Fibroblast of lung (primary cell): Measurements from ENCODE around the gene VTI1A. TPM values are rescaled to one million over a fixed set of nuclear protein-coding genes. Genes with fewer than 3 reads are reported as not detected.

Experiments
- DNase-seq, 2 donors: peaks; one replicate each; pipeline versions ENCODE4 v3.0.0 to v3.0.0-alpha.2; 2010; ENCODE audit warnings: low read depth in 2 of 2
- H2AFZ ChIP-seq: 2 replicates; pipeline ENCODE4 v1.5.1; 2012; ENCODE audit warnings: low read length, control low read depth, inconsistent platforms
- H3K27ac ChIP-seq: 2 replicates; pipeline ENCODE4 v1.5.1; 2011; ENCODE audit warnings: low read length, control low read depth; ENCODE audit not compliant: insufficient read depth
- H3K27me3 ChIP-seq: 2 replicates; pipeline ENCODE4 v1.5.1; 2011; ENCODE audit warnings: mild to moderate bottlenecking, low read length; ENCODE audit not compliant: control insufficient read depth, insufficient read depth
- H3K36me3 ChIP-seq: 2 replicates; pipeline ENCODE4 v1.5.1; 2011; ENCODE audit warnings: low read length; ENCODE audit not compliant: control insufficient read depth, insufficient read depth
- H3K4me1 ChIP-seq: 2 replicates; pipeline ENCODE4 v1.5.1; 2011; ENCODE audit warnings: low read length; ENCODE audit not compliant: control insufficient read depth, insufficient read depth; ENCODE audit errors: extremely low read depth
- H3K4me2 ChIP-seq: 2 replicates; pipeline ENCODE4 v1.5.1; 2011; ENCODE audit warnings: low read length, control low read depth; ENCODE audit not compliant: insufficient read depth; ENCODE audit errors: extremely low read depth
- H3K4me3 ChIP-seq, 4 experiments: fragments of 200-600 bp in 1 of 4; sonication (generic) in 1 of 4; replicated peaks in 1 of 4; 2 replicates each; pipeline ENCODE4 v1.5.1; 2011 to 2016; ENCODE audit warnings: low read length in 4 of 4, low read depth in 3 of 4, mild to moderate bottlenecking in 3 of 4, control low read depth in 2 of 4, inconsistent platforms in 1 of 4, mixed read lengths in 1 of 4; ENCODE audit not compliant: insufficient read depth in 1 of 4; ENCODE audit errors: control extremely low read depth in 1 of 4
- H3K79me2 ChIP-seq: 2 replicates; pipeline ENCODE4 v1.5.1; 2012; ENCODE audit warnings: mild to moderate bottlenecking, low read length, inconsistent platforms; ENCODE audit not compliant: control insufficient read depth, insufficient read depth
- H3K9ac ChIP-seq: 2 replicates; pipeline ENCODE4 v1.5.1; 2011; ENCODE audit warnings: mild to moderate bottlenecking, low read length, control low read depth; ENCODE audit not compliant: insufficient read depth
- H3K9me3 ChIP-seq: 2 replicates; pipeline ENCODE4 v1.5.1; 2012; ENCODE audit warnings: low read depth, low read length; ENCODE audit not compliant: control insufficient read depth, insufficient read depth
- H4K20me1 ChIP-seq: 2 replicates; pipeline ENCODE4 v1.5.1; 2011; ENCODE audit warnings: low read length; ENCODE audit not compliant: control insufficient read depth, insufficient read depth; ENCODE audit errors: extremely low read depth
- CTCF ChIP-seq, 2 donors: IDR thresholded peaks in 1 of 2; conservative IDR thresholded peaks in 1 of 2; 1 replicate in 1 of 2; 2 replicates in 1 of 2; pipeline ENCODE4 v1.5.1; 2011 to 2012; ENCODE audit warnings: low read length in 2 of 2, control low read depth in 1 of 2, inconsistent platforms in 1 of 2, low read depth in 1 of 2, mild to moderate bottlenecking in 1 of 2
- EZH2 ChIP-seq: IDR thresholded peaks from 2 replicates; pipeline ENCODE4 v1.5.1; 2012; ENCODE audit warnings: low read length, control low read depth, mild to moderate bottlenecking; ENCODE audit errors: missing control alignments
- polyA plus RNA-seq, 2 donors: library from polyadenylated mRNA; depleted of rRNA in 1 of 2; stranded (reverse) in 1 of 2; unstranded in 1 of 2; fragments of >200 nt; gene quantifications; 2 replicates each; pipeline ENCODE4 v1.2.1, GENCODE V29; 2011 to 2012; ENCODE audit warnings: missing spikeins in 1 of 2
- total RNA-seq: library from RNA; depleted of rRNA; stranded (reverse); fragments of >200 nt; gene quantifications from 2 replicates; pipeline ENCODE4 v1.2.1, GENCODE V29; 2014

The VTI1A gene
- total and polyA plus RNA-seq, 2 donors (not counting 1 experiment from before 2014, with no cell fraction given): 19.1 to 30.9 TPM

- Histone ChIP-seq H3K4me2 (no peak overlapping the region), H3K9ac (no peak overlapping the region), H3K27me3 (no peaks in the 10 kb centered on the region), H3K9me3 (no peaks in the 10 kb centered on the region), H3K36me3 (no peaks in the 10 kb centered on the region), H4K20me1 (no peaks in the 10 kb centered on the region), H3K4me1 (no peaks in the 10 kb centered on the region), H3K27ac (no peak overlapping the region), H2AFZ (no peak overlapping the region), H3K79me2 (no peaks in the 10 kb centered on the region), H3K4me3 (no peak overlapping the region)
- TF ChIP-seq EZH2: no peak
- no peak for TF ChIP-seq CTCF (conservative IDR thresholded peaks at IDR 0.05 in 1 of 2, IDR thresholded peaks at IDR 0.05 in 1 of 2; ENCODE audit: low read depth in 1 of 2, low read length in 2 of 2)
- no peak for DNase-seq
These were observed 167.1 kb downstream of the VTI1A start for GRCh38 chr10:112614072-112614471.

- H3K4me3 ChIP-seq: no peak overlapping the region
- no peaks in the 10 kb centered on the region for H3K79me2 ChIP-seq
- H3K9me3 ChIP-seq: no peaks in the 10 kb centered on the region
- no peaks in the 10 kb centered on the region for H4K20me1 ChIP-seq
- no peak for DNase-seq
- no peaks in the 10 kb centered on the region for H3K36me3 ChIP-seq
- H3K4me2 ChIP-seq: no peak overlapping the region
- H3K27ac ChIP-seq: no peak overlapping the region
- H3K9ac ChIP-seq: no peak overlapping the region
- H3K27me3 ChIP-seq: no peaks in the 10 kb centered on the region
- TF ChIP-seq EZH2: no peak
- no peak overlapping the region for H2AFZ ChIP-seq
- H3K4me1 ChIP-seq: no peaks in the 10 kb centered on the region
These were observed 167.6 kb downstream of the VTI1A start for GRCh38 chr10:112614586-112614985.

GRCh38 chr10:112615269-112615668, 168.3 kb downstream of the VTI1A start:
- TF ChIP-seq EZH2 (no peak), CTCF (conservative IDR thresholded peaks at IDR 0.05 in 1 of 2, IDR thresholded peaks at IDR 0.05 in 1 of 2; ENCODE audit: low read depth in 1 of 2, low read length in 2 of 2) (no peak)
- no peaks in the 10 kb centered on the region for H3K27me3 ChIP-seq
- no peaks in the 10 kb centered on the region for H3K36me3 ChIP-seq
- no peaks in the 10 kb centered on the region for H3K4me1 ChIP-seq
- no peaks in the 10 kb centered on the region for H3K79me2 ChIP-seq
- H3K4me2 ChIP-seq: no peak overlapping the region
- H3K9ac ChIP-seq: no peak overlapping the region
- DNase-seq: no peak
- no peak overlapping the region for H3K27ac ChIP-seq
- no peaks in the 10 kb centered on the region for H3K9me3 ChIP-seq
- no peak overlapping the region for H3K4me3 ChIP-seq
- H2AFZ ChIP-seq: no peak overlapping the region
- no peaks in the 10 kb centered on the region for H4K20me1 ChIP-seq
